ENCODE results near the gene KLHL35.

DNA sequence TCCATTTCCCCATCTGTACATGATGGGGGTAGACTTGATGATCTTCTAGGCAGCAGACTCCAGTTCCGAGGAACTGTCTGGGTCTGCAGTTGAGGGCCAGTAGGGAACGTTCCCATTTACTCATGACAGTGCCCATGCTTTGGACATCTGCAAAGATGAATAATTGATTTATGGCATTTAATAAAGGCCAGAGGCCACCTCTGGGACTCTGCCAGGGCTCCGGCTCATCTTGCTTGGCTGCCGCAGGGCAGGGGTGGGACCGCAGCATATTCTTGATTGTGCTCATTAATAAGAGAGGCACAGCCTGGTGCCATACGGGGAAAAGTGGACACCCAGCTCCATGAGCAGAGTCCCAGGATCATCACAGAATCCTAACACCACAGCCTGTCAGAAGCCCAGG is 28.1 kb upstream of the KLHL35 start:
- TF ChIP-seq YY1 (IDR thresholded peaks at IDR 0.05; ENCODE audit: insufficient read depth, insufficient read length) (no peak), SUZ12 (IDR thresholded peaks at IDR 0.05; ENCODE audit: extremely low read depth, insufficient read depth, insufficient read length) (no peak)

Data from NT2/D1 (cell line).